Panc1 (cell line): ENCODE measurements around the gene OR6J1.

Experiments used
- POLR2AphosphoS5 ChIP-seq: IDR thresholded peaks from 2 replicates; pipeline ENCODE4 v1.6.1; 2012; ENCODE audit warnings: mild to moderate bottlenecking, low read depth, low read length, moderate library complexity
- SIN3A ChIP-seq: IDR thresholded peaks from 2 replicates; pipeline ENCODE4 v1.6.1; 2012; ENCODE audit warnings: low read depth, mild to moderate bottlenecking, low read length, moderate library complexity, borderline replicate concordance; ENCODE audit not compliant: insufficient read depth
- TCF7L2 ChIP-seq: IDR thresholded peaks from 2 replicates; pipeline ENCODE4 v1.6.1; 2011; ENCODE audit warnings: mild to moderate bottlenecking, low read depth, low read length, inconsistent platforms
- TF ChIP-seq, protein P1 (sequence below): fragments of 450-650 bp; IDR thresholded peaks from 2 replicates; pipeline ENCODE4 v1.5.1; 2017; ENCODE audit warnings: mild to moderate bottlenecking
- TF ChIP-seq, protein P2 (sequence below), 2 experiments: IDR thresholded peaks; 2 replicates each; pipeline ENCODE4 v1.6.1; 2011 to 2012; ENCODE audit warnings: low read depth in 2 of 2, control low read depth in 1 of 2, low read length in 1 of 2, mild to moderate bottlenecking in 1 of 2, moderate library complexity in 1 of 2; ENCODE audit not compliant: insufficient read depth in 1 of 2

DNA sequence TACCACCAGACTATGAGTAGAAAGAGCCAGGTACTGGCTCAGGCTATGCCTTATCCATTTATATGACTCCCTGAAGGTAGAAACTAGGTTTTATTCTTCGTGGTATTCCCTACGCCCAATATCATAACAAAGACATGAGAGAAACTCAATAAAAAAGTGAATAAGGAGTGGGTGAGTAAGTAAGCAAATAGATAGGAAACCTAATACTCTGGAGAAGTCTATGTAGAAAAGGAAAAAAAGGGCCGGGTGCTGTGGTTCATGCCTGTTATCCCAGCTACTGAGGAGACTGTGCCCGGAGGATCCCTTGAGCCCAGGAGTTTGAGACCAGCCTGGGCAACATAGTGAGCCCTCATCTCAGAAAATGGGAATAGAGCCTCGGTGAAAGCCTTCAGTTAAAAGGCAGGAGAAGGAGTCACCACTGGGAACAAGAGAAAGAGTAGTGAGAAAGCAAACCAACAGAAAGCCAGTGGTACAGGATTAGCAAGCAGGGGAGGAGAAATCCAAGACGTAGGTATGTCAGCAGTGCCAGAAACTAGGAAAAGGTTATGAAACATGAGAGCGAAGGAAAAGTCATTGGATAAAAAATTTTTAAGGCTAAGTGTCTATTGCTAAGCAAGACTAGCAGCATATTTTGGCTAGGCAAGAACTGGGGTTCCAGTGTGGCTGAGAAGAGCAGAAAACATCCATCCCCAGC lies 6.0 kb upstream of the OR6J1 start:
- TF ChIP-seq, protein P1, sequence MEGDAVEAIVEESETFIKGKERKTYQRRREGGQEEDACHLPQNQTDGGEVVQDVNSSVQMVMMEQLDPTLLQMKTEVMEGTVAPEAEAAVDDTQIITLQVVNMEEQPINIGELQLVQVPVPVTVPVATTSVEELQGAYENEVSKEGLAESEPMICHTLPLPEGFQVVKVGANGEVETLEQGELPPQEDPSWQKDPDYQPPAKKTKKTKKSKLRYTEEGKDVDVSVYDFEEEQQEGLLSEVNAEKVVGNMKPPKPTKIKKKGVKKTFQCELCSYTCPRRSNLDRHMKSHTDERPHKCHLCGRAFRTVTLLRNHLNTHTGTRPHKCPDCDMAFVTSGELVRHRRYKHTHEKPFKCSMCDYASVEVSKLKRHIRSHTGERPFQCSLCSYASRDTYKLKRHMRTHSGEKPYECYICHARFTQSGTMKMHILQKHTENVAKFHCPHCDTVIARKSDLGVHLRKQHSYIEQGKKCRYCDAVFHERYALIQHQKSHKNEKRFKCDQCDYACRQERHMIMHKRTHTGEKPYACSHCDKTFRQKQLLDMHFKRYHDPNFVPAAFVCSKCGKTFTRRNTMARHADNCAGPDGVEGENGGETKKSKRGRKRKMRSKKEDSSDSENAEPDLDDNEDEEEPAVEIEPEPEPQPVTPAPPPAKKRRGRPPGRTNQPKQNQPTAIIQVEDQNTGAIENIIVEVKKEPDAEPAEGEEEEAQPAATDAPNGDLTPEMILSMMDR: no peak
- TF ChIP-seq SIN3A (no peak), POLR2AphosphoS5 (no peak), TCF7L2 (no peak)
- TF ChIP-seq, protein P2, sequence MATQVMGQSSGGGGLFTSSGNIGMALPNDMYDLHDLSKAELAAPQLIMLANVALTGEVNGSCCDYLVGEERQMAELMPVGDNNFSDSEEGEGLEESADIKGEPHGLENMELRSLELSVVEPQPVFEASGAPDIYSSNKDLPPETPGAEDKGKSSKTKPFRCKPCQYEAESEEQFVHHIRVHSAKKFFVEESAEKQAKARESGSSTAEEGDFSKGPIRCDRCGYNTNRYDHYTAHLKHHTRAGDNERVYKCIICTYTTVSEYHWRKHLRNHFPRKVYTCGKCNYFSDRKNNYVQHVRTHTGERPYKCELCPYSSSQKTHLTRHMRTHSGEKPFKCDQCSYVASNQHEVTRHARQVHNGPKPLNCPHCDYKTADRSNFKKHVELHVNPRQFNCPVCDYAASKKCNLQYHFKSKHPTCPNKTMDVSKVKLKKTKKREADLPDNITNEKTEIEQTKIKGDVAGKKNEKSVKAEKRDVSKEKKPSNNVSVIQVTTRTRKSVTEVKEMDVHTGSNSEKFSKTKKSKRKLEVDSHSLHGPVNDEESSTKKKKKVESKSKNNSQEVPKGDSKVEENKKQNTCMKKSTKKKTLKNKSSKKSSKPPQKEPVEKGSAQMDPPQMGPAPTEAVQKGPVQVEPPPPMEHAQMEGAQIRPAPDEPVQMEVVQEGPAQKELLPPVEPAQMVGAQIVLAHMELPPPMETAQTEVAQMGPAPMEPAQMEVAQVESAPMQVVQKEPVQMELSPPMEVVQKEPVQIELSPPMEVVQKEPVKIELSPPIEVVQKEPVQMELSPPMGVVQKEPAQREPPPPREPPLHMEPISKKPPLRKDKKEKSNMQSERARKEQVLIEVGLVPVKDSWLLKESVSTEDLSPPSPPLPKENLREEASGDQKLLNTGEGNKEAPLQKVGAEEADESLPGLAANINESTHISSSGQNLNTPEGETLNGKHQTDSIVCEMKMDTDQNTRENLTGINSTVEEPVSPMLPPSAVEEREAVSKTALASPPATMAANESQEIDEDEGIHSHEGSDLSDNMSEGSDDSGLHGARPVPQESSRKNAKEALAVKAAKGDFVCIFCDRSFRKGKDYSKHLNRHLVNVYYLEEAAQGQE (IDR thresholded peaks at IDR 0.05; ENCODE audit: insufficient read depth in 1 of 2, low read depth in 2 of 2, low read length in 1 of 2): no peak
